ENCODE data around the gene IARS1.

Gene IARS1

DNA sequence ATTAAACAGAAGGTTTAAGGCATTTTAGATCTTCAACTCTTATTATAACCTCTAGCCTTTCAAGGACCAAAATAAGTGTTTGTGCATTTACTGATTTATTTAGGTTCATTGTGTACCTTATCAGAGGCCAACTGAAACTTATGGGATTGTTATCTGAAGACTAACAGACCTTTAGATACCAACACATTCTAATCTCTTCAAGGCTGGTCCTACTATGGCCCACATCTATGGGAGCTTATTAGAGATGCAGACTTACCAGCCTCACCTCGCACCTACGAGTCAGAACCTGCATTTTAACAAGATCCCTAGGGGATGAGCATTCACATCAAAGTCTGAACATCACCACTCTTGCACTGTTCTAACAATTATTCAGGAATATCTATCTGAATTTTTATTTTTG lies 1.9 kb downstream of the IARS1 start:
- H3K4me3 ChIP-seq (ENCODE audit: low read depth, low read length), result peak overlapping the region; percentile 98
- DNase-seq (ENCODE audit: low read depth), result no peak
- TF ChIP-seq, protein P1, sequence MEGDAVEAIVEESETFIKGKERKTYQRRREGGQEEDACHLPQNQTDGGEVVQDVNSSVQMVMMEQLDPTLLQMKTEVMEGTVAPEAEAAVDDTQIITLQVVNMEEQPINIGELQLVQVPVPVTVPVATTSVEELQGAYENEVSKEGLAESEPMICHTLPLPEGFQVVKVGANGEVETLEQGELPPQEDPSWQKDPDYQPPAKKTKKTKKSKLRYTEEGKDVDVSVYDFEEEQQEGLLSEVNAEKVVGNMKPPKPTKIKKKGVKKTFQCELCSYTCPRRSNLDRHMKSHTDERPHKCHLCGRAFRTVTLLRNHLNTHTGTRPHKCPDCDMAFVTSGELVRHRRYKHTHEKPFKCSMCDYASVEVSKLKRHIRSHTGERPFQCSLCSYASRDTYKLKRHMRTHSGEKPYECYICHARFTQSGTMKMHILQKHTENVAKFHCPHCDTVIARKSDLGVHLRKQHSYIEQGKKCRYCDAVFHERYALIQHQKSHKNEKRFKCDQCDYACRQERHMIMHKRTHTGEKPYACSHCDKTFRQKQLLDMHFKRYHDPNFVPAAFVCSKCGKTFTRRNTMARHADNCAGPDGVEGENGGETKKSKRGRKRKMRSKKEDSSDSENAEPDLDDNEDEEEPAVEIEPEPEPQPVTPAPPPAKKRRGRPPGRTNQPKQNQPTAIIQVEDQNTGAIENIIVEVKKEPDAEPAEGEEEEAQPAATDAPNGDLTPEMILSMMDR (IDR thresholded peaks at IDR 0.05; ENCODE audit: low read depth, low read length), result no peak

DNA sequence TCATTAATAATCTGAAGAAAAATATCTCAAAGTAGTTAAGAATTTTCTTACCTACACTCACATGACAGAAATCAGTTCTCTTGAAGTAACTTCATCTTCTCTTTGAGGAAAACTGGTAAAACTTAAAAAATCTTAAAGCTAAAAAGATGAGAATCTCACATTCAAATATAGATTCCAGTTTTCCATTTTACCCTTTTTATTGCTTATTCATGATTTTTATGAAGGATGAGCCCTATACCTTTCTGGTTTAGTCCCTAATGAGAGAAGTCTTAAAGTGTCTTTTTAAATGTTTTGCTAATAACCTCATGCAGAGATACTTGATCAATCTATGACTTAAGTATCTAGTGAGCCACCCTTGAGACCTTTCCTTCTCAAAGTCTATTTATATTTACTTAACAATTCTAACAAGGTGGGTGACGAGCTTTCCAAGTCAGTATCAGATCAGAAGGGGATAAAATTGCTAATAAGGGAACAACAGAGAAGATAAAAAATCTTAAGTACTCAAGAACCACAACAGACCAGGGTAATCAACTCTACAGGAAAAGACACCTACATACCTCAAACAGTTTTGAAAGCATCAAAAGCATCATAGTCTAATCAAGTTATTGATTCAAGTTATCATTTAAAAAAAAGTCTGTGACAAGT lies 2.6 kb downstream of the IARS1 start:
- TF ChIP-seq MYC (IDR thresholded peaks at IDR 0.05; ENCODE audit: low read depth, low read length) (no peak), POLR2A (IDR thresholded peaks at IDR 0.05; ENCODE audit: extremely low read depth, insufficient read length) (no peak)
- TF ChIP-seq, protein P2, sequence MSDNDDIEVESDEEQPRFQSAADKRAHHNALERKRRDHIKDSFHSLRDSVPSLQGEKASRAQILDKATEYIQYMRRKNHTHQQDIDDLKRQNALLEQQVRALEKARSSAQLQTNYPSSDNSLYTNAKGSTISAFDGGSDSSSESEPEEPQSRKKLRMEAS (IDR thresholded peaks at IDR 0.05; ENCODE audit: low read depth, low read length), result no peak
- TF ChIP-seq, protein P1 (IDR thresholded peaks at IDR 0.05; ENCODE audit: low read depth, low read length), result no peak
- peak overlapping the region; percentile 98 for H3K4me3 ChIP-seq (ENCODE audit: low read depth, low read length)
- no peak for DNase-seq (ENCODE audit: low read depth)

DNA sequence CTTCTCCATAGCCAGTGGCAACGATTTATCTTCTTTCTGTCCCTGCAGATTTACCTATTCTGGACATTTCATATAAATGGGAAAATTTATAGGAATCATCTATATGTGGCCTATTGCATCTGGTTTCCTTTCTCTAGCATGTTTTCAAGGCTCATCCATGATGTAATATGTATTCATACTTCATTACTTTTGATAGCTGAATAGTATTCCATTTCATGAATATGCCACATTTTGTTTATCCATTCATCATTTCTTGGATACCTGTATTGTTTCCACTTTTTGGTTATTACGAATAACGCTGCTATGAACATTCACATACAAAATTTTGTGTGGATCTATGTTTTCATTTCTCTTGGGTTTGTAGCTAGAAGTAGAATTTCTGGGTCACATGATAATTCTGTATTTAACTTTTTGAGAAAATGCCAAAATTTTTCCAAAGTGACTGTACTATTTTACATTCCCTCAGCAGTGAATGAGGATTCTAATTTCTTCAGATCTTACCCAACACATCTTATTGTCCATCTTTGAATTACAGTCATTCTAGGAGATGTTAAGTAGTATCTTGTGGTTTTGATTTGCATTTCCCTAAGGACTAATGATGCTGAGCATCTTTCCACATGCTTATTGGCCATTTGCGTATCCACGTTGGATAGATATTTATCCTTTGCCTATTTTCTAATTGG lies 3.6 kb downstream of the IARS1 start:
- H3K4me3 ChIP-seq (ENCODE audit: low read depth, low read length), result no peak overlapping the region
- TF ChIP-seq MYC (IDR thresholded peaks at IDR 0.05; ENCODE audit: low read depth, low read length) (no peak), POLR2A (IDR thresholded peaks at IDR 0.05; ENCODE audit: extremely low read depth, insufficient read length) (no peak)
- TF ChIP-seq, protein P1 (IDR thresholded peaks at IDR 0.05; ENCODE audit: low read depth, low read length), result no peak
- DNase-seq (ENCODE audit: low read depth), result no peak

DNA sequence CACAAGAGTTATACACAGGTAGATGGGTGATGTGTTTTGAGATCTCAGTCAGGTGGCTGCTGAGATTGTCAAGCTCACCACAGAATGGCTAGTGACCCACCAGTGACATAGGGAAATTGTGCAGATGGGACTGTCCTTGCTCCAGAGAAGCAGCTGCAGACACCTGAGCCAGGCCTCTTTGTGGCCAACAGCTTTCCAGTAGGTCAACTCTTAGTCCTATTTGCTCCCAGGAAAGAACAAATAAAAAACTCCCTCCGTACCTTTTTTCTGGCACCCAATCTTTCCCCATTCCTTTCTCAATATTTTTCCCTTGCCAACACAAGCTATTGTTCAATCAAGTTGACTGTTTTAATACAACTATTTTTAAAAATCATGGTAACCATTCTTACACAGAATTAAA lies 14.2 kb downstream of the IARS1 start:
- H3K4me3 ChIP-seq (ENCODE audit: low read depth, low read length), result no peak overlapping the region
- TF ChIP-seq MYC (IDR thresholded peaks at IDR 0.05; ENCODE audit: low read depth, low read length) (no peak), POLR2A (IDR thresholded peaks at IDR 0.05; ENCODE audit: extremely low read depth, insufficient read length) (no peak)
- TF ChIP-seq, protein P2 (IDR thresholded peaks at IDR 0.05; ENCODE audit: low read depth, low read length), result no peak
- TF ChIP-seq, protein P1 (IDR thresholded peaks at IDR 0.05; ENCODE audit: low read depth, low read length), result no peak
- DNase-seq (ENCODE audit: low read depth), result no peak

DNA sequence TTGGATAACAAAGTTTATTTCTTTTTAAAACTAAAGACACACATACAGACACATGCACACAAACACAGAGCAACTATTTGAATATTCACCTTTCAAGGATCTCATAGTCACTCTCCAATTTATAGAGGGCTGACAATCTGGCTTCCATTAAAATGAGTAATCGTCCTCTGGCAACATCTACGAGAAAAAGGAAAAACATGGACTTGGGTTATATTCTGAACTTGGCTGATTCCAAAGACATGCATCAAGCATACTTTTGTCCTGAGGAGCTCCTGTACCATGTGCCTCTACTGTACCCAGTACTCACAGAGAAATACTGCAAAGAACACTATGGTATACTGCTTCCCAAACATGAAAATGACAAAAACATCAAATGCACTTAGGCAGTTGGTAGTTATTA lies 15.4 kb downstream of the IARS1 start:
- no peak overlapping the region for H3K4me3 ChIP-seq (ENCODE audit: low read depth, low read length)
- TF ChIP-seq MYC (IDR thresholded peaks at IDR 0.05; ENCODE audit: low read depth, low read length) (no peak), POLR2A (IDR thresholded peaks at IDR 0.05; ENCODE audit: extremely low read depth, insufficient read length) (no peak)
- TF ChIP-seq, protein P1 (IDR thresholded peaks at IDR 0.05; ENCODE audit: low read depth, low read length), result no peak
- TF ChIP-seq, protein P2 (IDR thresholded peaks at IDR 0.05; ENCODE audit: low read depth, low read length), result no peak
- DNase-seq (ENCODE audit: low read depth), result no peak
